Measurements from ENCODE around the gene ZNF75A.
A peak's percentile ranks its signal among the peaks of the same experiment; 100 is the strongest.

ZNF75A gene

GRCh38 chr16:3274947-3275346, 30.4 kb upstream of the ZNF75A start:
- no peak overlapping the region for H3K27ac ChIP-seq

DNA sequence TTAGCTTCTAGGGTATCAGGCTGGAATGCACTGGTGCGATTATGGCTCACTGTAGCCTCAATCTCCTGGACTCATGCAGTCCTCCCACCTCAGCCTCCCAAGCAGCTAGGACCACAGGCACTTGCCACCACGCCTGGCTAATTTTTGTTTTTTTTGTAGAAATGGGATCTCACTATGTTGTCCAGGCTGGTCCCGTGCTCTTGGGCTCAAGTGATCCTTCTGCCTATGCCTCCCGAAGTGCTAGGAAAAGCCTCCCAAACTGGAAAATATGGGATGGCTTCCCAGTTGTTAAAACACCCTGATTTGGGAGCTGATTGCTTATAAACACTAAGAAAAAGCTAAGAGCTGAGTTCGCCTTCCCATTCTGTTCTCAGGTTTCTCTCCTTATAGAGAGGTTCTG, 28.6 kb upstream of the ZNF75A start:
- DNase-seq, result no peak
- TF ChIP-seq CTCF (IDR thresholded peaks at IDR 0.05; ENCODE audit: low read depth, low read length, missing control alignments), result no peak
- Histone ChIP-seq H3K4me3 (ENCODE audit: low read depth, low read length) (no peak overlapping the region), H3K27me3 (replicated peaks) (no peaks in the 10 kb centered on the region), H3K36me3 (replicated peaks) (no peaks in the 10 kb centered on the region), H3K27ac (no peak overlapping the region)
- in situ Hi-C loops (cut with HindIII; ENCODE audit: low pct_ligation_motif_present, low sequenced_read_pairs), result no loop called here

More at GRCh38 chr16:3274947-3275346, 30.4 kb upstream of the ZNF75A start:
- Histone ChIP-seq H3K4me3 (ENCODE audit: low read depth, low read length) (no peak overlapping the region), H3K36me3 (replicated peaks) (no peaks in the 10 kb centered on the region), H3K27me3 (replicated peaks) (no peaks in the 10 kb centered on the region)
- DNase-seq, result no peak
- no peak for TF ChIP-seq CTCF (IDR thresholded peaks at IDR 0.05; ENCODE audit: low read depth, low read length, missing control alignments)
- in situ Hi-C loops (cut with HindIII; ENCODE audit: low pct_ligation_motif_present, low sequenced_read_pairs), result no loop called here

GRCh38 chr16:3281222-3281820, 24.0 kb upstream of the ZNF75A start:
- DNase-seq, result no peak
- no peak for TF ChIP-seq CTCF (IDR thresholded peaks at IDR 0.05; ENCODE audit: low read depth, low read length, missing control alignments)
- H3K4me3 ChIP-seq (ENCODE audit: low read depth, low read length), result no peak overlapping the region
- in situ Hi-C loops (cut with HindIII; ENCODE audit: low pct_ligation_motif_present, low sequenced_read_pairs), result no loop called here
- peaks cover 4% of the 10 kb centered on the region for H3K36me3 ChIP-seq (replicated peaks)
- no peaks in the 10 kb centered on the region for H3K27me3 ChIP-seq (replicated peaks)
- H3K27ac ChIP-seq, result no peak overlapping the region

DNA sequence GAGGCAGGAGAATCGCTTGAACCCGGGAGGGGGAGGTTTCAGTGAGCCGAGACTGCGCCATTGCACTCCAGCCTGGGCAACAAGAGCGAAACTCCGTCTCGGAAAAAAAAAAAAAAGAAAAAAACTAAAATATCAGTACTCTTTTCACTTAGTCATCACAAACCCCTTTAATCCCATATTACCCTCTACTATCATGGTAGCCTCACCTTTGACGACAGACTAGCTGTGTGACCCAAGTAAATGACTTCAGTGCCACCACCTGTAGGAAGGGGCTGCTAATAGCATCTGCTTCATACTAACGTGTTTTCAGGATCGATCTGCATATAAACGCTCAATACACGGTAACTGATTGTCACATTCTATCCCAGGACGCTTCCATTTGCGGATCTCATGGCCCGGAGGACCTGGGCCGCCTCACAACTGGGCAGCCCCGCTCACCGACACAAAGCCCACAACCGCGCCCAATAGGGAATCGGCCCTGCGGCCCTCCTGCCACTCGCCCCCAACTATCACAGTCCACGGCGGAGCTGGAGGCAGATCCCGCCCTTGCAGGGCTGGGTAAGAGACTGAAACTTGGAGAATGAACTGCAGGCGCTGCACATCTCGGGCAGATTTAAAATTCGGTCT, 23.1 kb upstream of the ZNF75A start:
- no peak for TF ChIP-seq CTCF (IDR thresholded peaks at IDR 0.05; ENCODE audit: low read depth, low read length, missing control alignments)
- peak overlapping the region; percentile 98 for H3K27ac ChIP-seq
- no peaks in the 10 kb centered on the region for H3K27me3 ChIP-seq (replicated peaks)
- DNase-seq, result peak; percentile 61
- peaks cover 5% of the 10 kb centered on the region for H3K36me3 ChIP-seq (replicated peaks)
- peak overlapping the region; percentile 89 for H3K4me3 ChIP-seq (ENCODE audit: low read depth, low read length)
- in situ Hi-C loops (cut with HindIII; ENCODE audit: low pct_ligation_motif_present, low sequenced_read_pairs), result no loop called here

DNA sequence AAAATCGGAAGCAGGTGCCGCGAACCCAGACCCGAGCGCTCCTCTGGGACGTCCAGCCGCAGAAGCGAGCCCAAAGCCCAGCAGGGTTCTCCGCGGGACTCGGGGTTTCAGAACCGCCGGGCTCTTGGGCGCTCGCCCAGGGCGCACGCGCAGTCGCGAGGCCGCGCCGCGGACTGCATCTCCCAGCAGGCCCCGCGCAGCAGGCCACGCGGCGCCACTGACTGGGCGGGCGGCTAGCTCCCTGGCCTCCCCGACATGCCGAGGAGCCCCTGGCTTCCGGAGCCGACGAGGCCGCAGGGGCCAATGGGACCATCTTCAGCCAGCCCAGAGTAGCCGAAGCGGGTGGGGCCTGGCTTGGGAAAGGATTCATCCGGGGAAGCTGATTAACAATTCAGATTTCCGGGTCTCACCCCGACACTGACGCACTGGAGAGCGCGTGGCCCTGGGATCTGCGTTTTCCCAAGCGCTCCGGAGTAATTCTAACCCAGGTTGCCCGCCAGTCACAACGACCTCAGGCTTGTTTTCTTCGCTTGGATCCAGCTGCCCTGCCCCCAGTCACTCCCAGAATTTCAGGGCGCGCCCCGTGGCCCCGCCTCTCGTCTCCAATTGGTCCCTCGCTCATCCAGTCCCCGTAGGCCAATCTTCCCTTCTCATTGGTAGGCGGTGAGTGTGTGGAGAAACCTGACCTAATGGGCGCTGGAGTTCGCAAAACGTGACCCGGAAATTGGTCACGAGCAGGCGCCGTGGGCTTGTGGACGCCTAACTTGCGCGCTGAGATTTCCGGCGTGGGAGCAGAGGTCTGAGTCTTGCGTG, 22.4 kb upstream of the ZNF75A start, which contains the start of gene ZNF263:
ZNF263 (plus strand) TSS at position 762 of the 813 bp plus-strand sequence. CDS start 328 bp downstream, outside the sequence.
- H3K27me3 ChIP-seq (replicated peaks), result no peaks in the 10 kb centered on the region
- peak within 1 kb of the TSS; percentile 98 for H3K27ac ChIP-seq
- in situ Hi-C loops (cut with HindIII; ENCODE audit: low pct_ligation_motif_present, low sequenced_read_pairs), result no loop called here
- H3K36me3 ChIP-seq (replicated peaks), result peaks cover 5% of the 10 kb centered on the region
- peak within 1 kb of the TSS; percentile 89 for H3K4me3 ChIP-seq (ENCODE audit: low read depth, low read length)
- no peak for TF ChIP-seq CTCF (IDR thresholded peaks at IDR 0.05; ENCODE audit: low read depth, low read length, missing control alignments)
- DNase-seq, result peak; percentile 96

Measured in brain microvascular endothelial cell (primary cell).